ENCODE measurements around the gene USP2. TPM values are rescaled to one million over a fixed set of nuclear protein-coding genes. Genes with fewer than 3 reads are reported as not detected.

USP2 gene
- total RNA-seq, 1 donor from 2014 or later: 0.24 TPM

DNA sequence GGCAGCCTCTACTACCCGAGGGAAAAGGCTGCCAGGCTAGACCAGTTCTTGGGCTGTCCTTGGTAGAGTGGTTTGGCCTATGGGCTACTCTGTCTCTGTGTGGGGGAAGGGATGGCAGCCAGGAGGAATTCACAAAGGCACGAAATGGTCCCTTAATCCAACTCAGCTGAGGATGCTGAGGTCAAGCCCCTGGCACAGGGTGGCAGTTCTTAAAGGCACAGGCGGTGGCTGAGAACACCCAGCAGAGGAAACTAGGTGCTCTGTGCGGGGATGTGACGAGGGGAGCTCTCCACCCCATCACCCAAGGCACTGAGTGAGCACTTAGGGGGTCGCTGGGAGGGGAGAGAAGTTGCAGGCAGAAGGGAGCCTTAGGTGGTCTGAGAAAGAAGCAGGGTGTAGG, 34.9 kb downstream of the USP2 start, which contains the start of gene MFRP:
TSS of gene MFRP (minus strand) at position 101 of the 400 bp plus-strand sequence. CDS start 192 bp downstream, outside the sequence.
- no peak for ATAC-seq (ENCODE audit: low read depth)
- no peak within 1 kb of the TSS for H3K27ac Mint-ChIP-seq
- TF ChIP-seq, protein P1, sequence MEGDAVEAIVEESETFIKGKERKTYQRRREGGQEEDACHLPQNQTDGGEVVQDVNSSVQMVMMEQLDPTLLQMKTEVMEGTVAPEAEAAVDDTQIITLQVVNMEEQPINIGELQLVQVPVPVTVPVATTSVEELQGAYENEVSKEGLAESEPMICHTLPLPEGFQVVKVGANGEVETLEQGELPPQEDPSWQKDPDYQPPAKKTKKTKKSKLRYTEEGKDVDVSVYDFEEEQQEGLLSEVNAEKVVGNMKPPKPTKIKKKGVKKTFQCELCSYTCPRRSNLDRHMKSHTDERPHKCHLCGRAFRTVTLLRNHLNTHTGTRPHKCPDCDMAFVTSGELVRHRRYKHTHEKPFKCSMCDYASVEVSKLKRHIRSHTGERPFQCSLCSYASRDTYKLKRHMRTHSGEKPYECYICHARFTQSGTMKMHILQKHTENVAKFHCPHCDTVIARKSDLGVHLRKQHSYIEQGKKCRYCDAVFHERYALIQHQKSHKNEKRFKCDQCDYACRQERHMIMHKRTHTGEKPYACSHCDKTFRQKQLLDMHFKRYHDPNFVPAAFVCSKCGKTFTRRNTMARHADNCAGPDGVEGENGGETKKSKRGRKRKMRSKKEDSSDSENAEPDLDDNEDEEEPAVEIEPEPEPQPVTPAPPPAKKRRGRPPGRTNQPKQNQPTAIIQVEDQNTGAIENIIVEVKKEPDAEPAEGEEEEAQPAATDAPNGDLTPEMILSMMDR (IDR thresholded peaks at IDR 0.05): no peak
- H3K36me3 Mint-ChIP-seq (ENCODE audit: low read depth): no peaks in the 10 kb centered on the region
- ChIA-PET POLR2A (no interaction called here), CTCF (no interaction called here)
- no peaks in the 10 kb centered on the region for H3K9me3 Mint-ChIP-seq
- H3K4me1 Mint-ChIP-seq: no peaks in the 10 kb centered on the region
- intact Hi-C loops (cut with micrococcal nuclease): no loop called here
- DNase-seq: no peak
- no peak within 1 kb of the TSS for H3K4me3 Mint-ChIP-seq
- peaks cover 49% of the 10 kb centered on the region for H3K27me3 Mint-ChIP-seq

- Mint-ChIP-seq H3K36me3 (ENCODE audit: low read depth) (no peaks in the 10 kb centered on the region), H3K27me3 (peaks cover 49% of the 10 kb centered on the region), H3K9me3 (no peaks in the 10 kb centered on the region), H3K27ac (no peak overlapping the region), H3K4me1 (peaks cover 8% of the 10 kb centered on the region), H3K4me3 (no peak overlapping the region)
- ChIA-PET POLR2A (no interaction called here), CTCF (no interaction called here)
- intact Hi-C loops (cut with micrococcal nuclease): no loop called here
- DNase-seq (no peak), ATAC-seq (ENCODE audit: low read depth) (no peak)
- TF ChIP-seq, protein P1 (IDR thresholded peaks at IDR 0.05): no peak
Measured at GRCh38 chr11:119345685-119346084, 35.8 kb downstream of the USP2 start.

DNA sequence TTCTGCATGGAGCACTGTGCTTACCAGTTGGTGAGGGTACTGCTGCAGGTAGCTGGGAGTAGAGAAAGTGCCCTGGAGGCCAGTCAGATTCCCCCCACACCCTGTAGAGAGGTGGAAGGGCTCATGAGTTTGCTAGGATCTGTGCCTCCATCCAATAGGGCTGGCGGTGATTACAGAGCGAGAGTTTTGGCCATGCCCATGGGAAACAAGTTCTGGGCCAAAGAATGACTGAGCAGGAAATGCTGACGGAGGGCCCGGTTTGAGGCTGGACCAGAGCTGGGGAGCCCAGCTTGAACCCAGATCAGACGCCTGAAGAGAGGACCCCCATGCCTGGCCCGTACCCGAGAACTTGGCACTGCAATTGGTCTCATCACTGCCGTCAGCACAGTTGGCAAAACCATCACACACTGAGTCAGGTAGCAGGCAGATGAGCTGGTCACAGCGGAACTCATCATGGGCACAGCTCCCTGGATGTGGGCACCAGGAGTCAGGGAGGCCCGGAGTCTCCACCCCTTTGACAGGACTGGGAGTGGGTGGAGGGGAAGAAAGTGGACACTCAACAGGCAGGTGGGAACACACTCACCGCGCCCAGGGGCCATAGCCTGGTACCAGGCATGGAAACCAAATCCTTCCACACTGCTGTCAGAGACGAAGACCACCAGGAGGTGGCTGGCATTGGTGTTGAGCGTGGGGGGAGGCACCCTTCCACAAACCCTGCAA, 37.0 kb downstream of the USP2 start:
- DNase-seq (no peak), ATAC-seq (ENCODE audit: low read depth) (no peak)
- TF ChIP-seq, protein P1 (IDR thresholded peaks at IDR 0.05): no peak
- intact Hi-C loops (cut with micrococcal nuclease): no loop called here
- no peaks in the 10 kb centered on the region for H3K36me3 Mint-ChIP-seq (ENCODE audit: low read depth)
- H3K9me3 Mint-ChIP-seq: no peaks in the 10 kb centered on the region
- H3K4me3 Mint-ChIP-seq: no peak overlapping the region
- peaks cover 10% of the 10 kb centered on the region for H3K4me1 Mint-ChIP-seq
- CTCF ChIA-PET: interaction anchor here (0.7 kb wide), 1 partner anchor 11 kb away, joined by 3 read pairs; no protein-coding TSS in a partner anchor
- H3K27me3 Mint-ChIP-seq: peaks cover 47% of the 10 kb centered on the region
- H3K27ac Mint-ChIP-seq: no peak overlapping the region
- POLR2A ChIA-PET: no interaction called here

DNA sequence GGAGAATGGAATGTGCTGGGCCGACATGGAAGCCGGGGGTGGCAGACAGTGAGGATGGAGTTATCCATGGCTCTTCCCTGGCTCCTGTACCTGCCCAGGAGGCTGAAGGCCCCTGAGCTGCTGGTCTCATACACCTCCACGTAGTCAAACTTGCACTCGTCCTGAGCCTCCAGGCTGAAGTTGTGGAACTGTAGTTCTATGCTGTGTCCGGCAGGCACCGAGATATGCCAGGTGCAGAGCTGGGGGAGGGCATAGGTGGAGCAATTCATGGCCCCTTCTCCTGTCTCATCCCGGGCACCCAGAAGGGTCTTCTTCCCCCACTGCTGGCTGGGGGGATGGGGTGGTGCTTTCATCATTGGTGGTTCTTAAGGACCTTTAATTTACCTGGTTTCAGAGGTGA, 37.8 kb downstream of the USP2 start:
- ATAC-seq (ENCODE audit: low read depth) (no peak), DNase-seq (no peak)
- Mint-ChIP-seq H3K27me3 (peaks cover 53% of the 10 kb centered on the region), H3K27ac (no peak overlapping the region), H3K4me3 (no peak overlapping the region), H3K9me3 (no peaks in the 10 kb centered on the region), H3K4me1 (peaks cover 13% of the 10 kb centered on the region), H3K36me3 (ENCODE audit: low read depth) (no peaks in the 10 kb centered on the region)
- ChIA-PET POLR2A (no interaction called here), CTCF (no interaction called here)
- intact Hi-C loops (cut with micrococcal nuclease): no loop called here
- TF ChIP-seq, protein P1 (IDR thresholded peaks at IDR 0.05): no peak

DNA sequence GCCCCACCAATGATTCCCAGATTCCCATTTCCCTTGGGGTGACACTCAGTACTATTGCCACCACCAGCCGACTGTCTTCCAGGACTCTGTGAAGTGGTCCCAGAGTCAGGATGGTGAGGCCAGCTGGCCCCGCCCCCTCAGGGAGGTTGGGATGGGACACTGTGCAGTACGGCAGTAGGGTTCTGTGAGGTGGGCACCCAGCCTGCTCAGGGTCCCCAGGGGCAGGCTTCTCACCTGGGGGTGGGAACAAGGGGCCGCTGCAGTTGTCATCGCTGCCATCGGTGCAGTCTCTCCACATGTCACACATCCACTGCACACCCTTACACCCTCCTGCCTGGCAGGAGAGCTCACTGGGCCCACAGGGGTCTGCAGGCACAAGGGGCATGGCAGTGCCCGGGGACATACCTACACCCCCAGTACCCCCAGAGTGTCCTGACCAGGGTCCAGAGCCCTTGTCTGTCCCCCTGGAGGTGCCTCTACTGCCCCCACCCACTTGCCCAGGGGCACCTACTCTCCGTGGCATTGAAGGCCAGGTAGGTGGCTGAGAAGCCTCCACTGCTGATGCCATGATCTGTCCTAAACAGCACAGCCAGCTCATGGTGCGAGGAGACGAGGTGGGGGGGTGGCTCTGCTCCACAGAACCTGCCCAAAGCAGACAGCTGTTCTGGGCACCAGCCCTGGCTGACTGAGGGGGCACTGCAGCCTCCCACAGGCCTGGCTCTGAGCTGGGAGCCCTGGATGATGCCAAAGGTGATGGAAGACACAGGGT, 38.9 kb downstream of the USP2 start:
- Mint-ChIP-seq H3K4me1 (peaks cover 21% of the 10 kb centered on the region), H3K36me3 (ENCODE audit: low read depth) (no peaks in the 10 kb centered on the region), H3K27ac (no peak overlapping the region), H3K9me3 (no peaks in the 10 kb centered on the region), H3K4me3 (no peak overlapping the region), H3K27me3 (peaks cover 49% of the 10 kb centered on the region)
- intact Hi-C loops (cut with micrococcal nuclease): no loop called here
- ChIA-PET CTCF (no interaction called here), POLR2A (no interaction called here)
- TF ChIP-seq, protein P1 (IDR thresholded peaks at IDR 0.05): no peak
- DNase-seq (no peak), ATAC-seq (ENCODE audit: low read depth) (no peak)

Data from activated B cell treated with CpG ODN at 0.5 μM for 24 hours (primary cell).